ENCODE data around the gene FCGBP.
"Not testable (repeated sequence)": the region's sequence is repeated elsewhere in the genome, so short reads cannot be mapped to it uniquely, and the experiment has no call there.

- TF ChIP-seq EZH2 (IDR thresholded peaks at IDR 0.05; ENCODE audit: low read length, unreplicated experiment); CTCF (conservative IDR thresholded peaks at IDR 0.05; ENCODE audit: low read depth, low read length): not testable (repeated sequence)
Measured at GRCh38 chr19:39897511-39898245, 36.8 kb downstream of the FCGBP start.
